Stimulated activated CD8-positive, alpha-beta memory T cell treated with anti-CD3 and anti-CD28 coated beads, Interleukin-12 subunit alpha, Interleukin-12 subunit beta, amount 100 ng/mL, for 4 hours (primary cell): ENCODE measurements around the gene CXCR6.

Experiments
- DNase-seq: peaks from one replicate; pipeline ENCODE4 v3.0.0-alpha.2; 2020; ENCODE audit warnings: low read depth

The CXCR6 gene

DNA sequence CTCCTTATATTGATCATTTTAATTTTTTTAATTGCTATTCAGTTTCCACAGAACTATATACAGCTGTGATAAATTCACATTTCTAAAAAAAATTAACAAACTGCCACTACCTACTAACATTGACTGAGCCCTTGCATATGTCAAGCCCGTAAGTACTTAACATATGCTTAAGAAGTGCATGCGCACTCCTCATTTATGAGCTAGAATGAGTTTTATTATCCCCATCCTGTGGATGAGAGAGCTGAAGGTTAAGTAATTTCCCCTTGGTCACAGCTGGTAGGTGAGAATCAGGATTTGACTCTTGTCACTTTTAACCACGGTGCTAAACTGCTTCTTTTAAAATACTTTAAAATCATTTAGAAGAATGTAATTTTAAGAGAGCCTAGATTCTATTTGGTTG lies 25.9 kb downstream of the CXCR6 start:
- DNase-seq = no peak

DNA sequence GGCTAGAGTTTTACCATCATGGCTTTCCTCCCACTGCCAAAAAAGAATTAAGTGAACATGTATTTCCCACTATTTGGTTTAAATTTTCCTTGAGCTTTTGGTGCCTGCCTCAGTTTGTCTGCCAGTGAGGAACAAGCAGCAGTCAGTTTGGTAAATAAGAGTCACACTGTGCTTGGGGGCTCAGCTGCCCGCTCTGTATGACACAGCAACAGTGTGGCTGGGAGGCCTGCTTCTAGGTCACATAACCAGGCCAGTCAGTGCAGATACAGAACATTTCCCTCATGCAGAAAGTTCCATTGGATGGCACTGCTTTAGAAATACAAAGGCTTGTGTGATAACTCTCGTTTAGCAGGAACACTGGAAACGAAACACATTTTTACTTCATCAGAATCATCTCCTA lies 26.7 kb downstream of the CXCR6 start:
- DNase-seq = no peak

DNA sequence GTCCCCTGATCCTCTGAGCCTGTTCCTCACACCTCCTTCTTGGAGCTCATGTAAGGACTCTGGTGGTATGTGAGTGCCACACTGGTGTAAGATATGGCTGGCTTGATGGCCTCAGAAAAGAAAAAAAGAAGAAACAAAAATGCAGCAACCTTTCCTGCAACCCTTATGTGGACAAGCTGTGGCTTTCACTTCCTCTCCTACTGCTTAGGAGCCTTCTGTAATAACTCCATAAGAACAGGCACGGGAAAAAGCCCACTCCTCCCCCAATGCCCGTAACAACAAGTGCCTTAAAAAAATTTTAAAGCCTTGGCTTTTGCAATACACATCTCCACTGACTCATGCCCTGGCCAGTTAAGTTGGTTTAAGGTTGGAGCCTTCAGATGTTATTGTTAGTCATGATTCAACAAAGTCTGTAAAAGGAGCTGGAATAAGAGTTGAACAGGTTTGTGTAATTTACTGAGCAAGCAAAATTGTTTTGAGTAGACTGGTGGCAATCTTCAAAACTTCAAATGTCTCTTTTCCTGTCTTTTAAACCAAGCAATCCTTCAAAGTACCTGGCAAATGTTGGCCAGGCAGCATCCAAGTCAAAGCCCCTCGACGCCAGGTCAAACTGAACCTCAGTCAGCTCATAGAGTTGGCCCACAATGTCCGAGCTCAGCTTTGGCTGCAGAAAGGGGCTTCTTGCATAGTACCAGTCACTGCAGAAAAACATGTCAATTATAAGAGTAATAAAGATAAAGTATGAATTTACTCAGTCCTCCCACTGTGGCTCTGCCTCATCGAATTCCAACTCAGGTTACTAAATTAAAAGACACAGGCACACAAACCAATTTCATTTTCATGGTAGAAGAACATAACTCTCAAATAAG lies 29.5 kb downstream of the CXCR6 start:
- DNase-seq = no peak

DNA sequence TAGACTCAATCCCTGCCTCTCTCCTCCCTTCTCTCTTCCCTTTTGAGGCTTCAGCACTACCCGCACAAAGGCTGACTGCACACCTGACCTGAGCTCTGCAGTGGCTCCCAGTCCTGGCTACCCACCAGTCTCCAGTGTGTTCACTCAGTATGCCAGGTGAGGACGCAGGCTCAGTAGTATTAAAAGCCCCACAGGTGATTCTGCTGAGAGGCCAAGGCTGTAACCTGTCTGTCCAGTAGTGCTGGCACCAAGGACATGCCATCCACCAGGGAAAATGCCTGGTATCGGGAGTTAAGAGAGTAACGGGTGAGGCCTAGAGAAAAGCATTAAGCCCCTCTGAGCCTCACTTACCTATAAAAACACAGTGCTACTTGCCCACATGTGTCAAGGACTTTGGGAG lies 31.4 kb downstream of the CXCR6 start:
- no peak for DNase-seq

DNA sequence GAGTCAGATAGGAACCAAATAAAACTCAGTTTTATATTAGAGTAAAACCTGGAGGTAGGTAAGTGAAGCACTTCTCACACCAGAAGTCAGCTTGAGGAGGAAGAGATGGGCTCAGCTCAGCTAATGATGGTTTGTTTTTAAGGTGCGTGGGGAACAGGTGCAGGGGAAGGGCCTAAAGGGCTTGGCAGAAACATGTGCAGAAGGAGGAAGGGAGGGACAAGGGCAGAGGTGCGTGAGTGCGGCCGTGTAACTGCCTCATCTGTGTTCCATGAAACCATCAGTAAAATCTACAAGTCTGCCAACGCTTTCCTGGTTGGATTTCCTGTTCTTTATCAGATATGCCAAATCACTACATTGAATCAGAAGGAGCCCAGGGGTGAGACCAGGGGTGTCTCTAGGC lies 32.4 kb downstream of the CXCR6 start:
- DNase-seq = no peak

DNA sequence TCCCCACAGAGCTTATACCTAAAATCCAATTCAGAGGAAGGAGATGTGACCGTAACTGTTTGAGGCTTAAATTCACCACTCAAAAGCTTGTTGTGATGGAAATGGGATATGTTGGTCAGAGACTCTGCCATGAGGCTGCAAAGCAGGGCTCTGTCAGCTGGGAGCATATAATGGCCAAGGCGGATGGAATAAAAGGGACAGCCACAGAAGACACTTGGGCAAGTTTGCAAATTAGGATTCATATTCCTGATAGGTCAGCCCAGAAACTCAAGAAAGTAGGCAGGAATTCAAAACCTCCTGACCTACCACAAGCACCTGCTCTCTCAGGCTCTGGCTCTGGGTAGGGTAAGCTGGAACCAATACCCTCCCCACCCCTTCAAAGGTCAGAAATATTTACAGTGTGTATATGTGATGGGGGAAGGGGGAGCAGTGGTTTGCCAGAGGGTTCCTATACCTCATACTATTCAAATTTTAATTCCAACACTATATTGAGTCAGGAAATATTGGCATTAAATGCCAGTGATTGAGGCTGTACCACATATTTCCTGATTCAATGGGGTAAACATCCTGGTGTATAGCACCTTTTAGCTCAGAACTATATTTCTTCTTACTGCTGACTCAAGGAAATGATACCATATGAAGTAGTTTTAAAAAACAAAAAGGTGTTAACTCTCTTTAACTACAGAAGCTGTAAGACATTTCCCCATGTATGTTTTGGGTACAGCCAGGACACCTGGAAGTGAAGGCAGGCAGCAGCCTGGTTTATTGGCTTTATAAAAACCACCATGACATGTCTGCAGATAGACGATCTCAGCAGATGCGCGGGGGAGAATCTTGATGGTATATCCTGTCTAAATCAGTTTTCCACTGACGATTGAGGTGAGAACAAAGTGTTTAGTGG lies 33.2 kb downstream of the CXCR6 start:
- no peak for DNase-seq

DNA sequence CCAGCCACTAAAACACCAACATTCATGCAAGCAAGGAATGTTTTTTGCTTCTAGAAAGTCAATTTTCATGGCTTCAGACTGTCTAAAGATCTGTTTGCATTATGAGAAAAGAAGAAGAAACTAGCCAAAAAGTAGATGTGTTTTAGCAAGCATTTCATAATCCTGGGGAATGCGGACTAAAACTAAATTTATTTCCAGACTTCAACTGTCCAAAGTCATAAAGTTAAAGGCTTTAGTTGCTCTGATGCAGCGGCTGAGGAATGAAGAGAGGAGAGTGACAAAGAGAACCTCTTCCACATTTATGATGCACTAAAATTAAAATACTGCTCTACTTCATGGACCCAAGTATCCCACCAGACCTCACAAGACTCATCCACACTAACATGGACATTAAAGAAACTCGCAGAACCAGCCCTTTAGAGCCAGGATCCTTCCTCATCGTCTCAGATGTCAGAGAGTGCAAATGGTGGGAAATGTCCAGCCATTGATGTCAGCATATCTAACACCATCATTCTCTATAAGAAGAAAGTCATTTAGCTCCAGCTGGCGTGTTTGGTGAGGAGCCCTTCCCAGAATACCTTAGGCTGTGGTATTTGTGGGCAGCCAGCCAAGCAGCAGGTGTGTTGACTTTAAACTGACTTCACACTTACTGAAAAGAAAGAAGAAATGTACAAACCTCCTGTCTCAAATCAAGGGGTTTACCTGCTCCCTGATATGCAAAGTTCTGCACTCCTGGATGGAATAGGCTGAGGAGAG lies 34.9 kb downstream of the CXCR6 start:
- no peak for DNase-seq

DNA sequence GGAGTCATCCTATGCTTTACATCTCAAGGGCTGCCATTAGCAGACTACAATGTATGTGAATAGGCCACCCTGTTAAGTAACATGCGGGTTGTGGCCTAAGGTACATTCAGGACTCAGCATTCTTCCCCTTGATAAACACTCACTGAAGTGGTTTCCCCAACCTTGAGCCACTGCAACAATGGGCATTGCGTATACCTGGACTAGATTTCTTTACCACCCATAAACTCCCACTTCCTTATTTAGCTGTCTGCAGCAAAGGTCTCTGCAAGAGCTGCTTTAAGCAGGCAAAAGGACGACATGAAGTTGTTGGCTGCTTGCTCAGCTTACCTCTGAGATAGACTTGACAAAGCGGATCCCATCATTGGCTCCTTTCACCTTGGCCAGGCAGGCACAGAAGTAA lies 36.1 kb downstream of the CXCR6 start:
- no peak for DNase-seq

DNA sequence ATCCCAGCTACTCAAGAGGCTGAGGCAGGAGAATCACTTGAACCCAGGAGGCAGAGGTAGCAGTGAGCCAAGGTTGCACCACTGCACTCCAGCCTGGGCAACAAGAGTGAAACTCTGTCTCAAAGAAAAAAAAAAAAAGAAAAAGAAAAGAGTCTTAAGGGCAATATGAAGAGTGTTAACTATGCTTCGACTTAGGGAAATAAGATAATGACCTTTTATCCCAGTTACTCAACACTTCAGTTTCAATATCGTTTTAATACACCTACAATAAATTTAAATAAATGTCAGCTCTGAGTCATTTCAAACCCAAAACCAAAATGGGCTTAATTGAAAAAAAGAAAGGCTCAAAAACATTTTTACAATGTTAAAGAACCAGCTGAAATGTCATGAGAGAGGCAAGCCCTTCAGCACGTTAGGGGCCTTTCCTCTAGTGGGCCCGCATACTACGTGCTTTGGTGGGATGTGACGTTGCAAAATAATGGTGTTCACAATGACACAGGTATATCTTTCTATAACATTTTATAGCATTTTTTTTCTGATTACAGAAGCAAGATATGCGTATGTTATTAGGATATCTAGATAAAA lies 37.1 kb downstream of the CXCR6 start:
- no peak for DNase-seq

DNA sequence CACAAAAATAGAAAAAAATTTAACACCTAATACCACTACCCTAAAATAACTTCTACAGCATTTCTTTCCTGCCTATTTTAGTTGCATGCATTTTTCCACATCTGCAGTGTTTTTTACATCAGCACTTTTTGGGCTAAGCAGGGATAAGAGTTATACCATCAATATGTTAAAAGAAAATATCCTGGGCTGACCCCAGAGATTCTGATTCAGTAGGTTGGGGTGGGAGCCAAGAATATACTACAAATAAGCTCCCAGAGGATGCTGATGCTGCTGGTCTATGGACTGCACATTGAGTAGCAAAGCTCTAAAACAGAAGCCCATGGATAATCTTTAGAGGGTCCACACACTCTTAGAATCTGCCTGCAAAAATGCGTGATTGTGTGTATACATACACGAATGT lies 37.6 kb downstream of the CXCR6 start:
- no peak for DNase-seq

DNA sequence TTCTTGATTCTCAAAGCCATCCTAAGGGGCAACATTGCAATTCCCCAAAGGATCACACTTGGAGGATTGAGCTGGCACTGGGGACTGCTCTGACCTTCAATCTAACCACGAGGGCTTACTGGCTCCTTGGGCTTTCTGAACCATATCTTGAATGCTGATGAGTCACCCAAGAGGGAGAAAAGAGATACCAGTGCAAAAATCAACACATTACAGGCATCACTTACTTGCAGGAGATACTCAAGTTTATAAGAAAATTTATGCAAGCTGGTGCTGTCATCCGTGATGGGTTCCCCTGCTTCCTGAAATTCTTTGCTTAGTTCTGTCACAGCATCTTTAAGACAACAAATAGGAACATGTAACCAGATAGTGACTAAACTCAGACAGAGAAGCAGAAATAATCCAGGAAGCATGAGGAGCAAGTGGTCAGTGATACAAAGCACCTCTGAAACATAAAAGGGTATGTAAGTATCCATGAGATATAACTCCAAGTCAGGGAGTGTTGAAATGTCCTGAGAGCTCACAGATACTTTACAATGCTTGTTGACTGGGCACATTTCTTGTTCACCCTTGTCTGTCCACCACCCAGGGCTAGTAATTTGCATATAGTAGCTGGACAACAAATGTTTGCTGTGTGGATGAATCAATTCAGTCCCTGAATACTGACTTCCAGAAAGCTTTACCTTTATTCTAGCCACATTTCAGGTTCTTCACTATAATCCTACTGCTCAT lies 38.2 kb downstream of the CXCR6 start:
- DNase-seq = no peak

DNA sequence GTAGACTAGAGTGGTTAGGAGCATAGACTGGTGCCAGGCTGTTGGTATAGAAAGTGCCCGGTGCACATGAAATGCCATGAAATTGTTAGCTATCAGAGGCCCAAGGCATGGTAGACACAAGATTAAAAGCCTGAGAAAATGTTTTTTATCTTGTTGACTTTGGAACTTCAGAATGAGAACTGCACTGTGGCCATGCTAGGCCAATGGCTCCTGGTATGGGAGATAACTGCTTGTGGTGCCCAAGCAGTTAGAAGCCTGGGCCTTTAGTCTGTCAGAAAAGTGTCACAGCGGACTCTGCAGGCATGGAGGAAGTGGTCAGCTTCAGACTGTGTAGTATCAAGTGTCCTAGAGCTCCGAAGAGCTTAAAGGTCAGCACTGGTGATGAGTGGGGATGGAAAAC lies 40.5 kb downstream of the CXCR6 start:
- no peak for DNase-seq

DNA sequence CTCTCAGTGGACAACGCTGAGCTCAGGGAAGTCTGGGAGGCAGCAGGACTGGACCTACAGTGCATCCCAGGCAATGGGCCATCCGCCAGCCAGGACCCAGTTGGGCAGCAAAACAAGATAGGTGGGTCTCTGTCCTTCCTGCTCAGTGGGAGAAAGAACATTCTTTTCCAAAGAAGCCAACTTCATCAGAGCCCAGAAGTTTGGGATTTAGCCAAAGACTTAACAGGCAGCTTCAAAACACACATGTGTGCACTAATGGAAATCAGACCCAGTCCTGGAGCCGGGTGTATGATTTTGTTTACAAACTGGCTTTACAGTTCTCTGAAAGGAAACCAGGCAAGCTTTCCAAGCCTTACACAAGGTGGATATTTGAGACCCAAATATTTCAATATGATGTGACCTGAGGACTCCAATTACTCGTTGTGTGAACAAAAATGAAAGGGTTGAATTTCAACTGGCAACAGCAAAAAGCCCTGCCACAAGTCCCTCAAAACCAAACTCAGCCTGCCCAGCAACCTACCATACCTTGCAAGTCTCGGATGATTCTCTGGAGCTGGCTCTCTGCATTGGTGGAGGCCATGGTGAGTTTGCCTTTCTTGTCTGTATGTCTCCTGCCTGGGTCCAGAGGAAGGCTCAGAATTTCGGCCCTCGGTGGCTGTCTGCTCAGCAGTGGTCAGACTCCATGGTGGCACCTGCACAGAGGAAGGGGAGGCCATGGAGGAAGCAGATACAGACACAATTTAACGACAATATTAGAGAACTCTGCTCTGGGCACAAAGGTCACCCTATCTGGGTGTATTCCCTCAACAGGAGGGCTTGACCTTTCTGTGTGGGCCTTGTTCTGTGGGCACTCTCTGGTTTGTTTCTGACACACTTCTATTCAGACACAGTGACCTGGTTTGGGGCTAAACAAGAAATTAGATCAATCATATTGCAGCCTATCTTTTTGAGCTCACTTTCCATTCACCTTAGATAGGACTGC lies 41.4 kb downstream of the CXCR6 start:
- DNase-seq = no peak

DNA sequence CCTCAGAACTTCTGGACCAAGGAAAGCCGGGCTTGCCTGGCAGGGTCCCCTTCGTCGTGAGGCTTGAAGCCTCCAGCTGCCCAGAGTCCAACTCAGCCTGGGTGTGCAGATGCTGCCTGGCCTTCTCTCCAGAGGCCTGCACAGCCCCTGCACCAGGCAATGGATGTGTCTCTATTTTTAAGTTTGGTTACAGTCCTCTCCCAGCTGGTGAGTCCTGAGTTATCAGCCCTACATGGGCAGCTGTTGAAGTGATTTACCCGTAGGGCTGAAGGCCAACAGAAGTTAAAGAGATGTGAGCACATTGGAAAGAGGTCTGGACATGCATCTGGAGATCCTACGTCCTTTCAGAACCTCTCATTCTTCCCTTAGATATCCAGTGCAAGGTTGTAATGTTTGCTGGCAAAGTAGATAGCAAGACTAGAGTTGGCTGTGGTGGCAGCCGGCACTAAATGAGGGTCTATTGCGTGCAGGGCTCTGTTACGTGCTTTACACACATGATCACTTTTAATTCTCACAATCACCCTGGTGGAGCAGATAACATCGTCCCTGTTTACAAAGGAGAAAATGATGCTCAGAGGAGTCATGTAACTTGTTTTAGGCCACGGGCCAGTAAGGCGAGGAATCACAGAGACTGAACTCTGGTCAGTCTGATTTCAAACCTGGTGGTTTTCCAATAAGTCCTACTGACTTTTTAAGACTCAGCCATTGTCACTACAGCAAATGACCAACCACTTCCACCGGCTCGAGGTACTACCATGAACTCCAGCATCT lies 42.5 kb downstream of the CXCR6 start:
- no peak for DNase-seq

DNA sequence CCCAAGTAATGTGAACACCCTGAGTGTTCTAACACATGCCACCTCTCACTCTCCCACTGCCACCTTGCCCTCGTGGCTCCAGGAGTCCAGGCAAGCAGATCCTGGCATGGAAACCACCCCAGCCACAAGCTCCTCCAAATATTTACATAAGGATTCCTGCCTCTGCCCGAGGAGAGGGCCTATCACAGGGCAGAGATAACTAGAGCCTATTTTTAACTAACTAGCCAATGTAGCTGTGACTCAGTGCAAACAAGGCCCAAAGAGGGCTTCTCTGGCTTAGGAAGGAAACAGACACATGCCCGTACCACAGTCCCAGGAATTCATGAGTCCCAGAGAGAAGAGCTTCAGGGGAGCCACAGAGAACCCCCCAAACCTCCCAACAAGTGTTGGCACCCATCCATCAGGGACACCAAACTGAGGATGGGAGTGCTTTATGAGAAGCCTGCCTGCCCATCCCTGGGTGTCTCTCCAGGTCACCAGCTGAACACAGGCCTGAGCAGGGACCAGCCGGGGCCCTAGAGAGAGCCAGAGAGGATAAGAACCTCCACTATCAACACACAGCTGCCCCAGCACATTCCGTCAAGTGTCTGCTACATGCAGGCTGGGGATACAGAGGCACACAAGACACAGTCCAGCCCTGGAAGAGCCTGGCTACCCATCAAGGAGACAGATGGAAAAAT lies 43.2 kb downstream of the CXCR6 start:
- no peak for DNase-seq

DNA sequence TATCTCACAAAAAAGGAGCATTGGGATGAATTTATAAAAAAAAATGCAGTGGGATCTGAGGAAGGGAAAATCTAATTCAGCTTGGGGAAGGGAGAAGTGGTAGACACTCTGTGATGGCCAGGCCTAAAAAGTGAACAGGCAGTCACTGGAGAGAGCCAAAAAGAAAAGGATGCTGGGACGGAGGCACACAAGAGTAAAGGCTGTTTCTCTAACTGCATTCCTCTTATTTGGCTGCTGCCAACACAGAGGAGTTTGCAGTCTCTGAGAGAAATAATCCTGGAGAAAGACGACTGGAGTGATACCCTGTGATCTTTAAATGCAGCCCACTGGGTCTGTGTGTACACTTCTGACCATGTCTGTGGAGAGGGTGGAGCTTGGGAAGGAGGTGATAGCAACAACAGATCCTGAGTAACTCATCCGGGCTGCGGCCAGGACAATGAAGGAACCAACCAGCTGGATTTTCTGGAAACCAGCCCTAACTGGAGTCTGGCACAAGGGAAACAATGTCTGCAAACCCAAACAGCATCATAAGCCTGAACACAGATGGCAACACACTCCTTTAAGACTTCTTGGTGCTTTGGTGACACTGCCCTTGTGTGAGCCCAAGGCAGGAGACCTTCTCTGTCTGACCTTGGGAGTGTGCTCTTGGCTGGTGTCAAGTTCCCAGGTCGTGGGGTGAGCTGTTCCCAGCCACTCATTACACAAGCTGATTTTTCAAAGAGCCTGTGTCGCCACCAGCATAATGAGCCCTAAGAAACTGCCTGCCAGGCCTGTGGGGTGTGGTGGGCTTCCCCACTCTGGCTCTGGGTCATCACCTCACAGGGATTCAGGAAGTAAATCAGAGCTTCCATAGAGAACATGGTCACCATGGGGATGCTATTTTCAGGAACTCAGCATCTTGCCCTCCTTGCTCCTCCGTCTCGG lies 44.4 kb downstream of the CXCR6 start:
- DNase-seq = no peak

DNA sequence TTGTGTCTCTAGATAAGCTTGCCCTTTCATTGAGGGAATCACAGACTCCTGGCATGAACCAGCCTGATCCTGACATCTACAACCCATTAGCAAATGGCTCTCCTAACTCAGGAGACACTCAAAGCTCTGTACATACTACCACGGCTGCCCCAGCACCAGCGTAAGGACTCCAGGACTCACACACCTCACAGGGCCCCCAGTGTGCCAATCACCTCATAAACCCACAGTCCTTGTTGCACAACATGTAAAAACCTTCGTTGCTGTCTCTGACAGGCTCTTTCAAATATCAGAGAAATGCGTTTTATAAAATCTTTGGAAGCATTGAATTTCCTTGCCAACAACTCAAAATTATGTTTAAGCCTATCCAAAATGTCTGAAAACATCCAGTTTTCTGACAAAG lies 45.1 kb downstream of the CXCR6 start:
- no peak for DNase-seq

DNA sequence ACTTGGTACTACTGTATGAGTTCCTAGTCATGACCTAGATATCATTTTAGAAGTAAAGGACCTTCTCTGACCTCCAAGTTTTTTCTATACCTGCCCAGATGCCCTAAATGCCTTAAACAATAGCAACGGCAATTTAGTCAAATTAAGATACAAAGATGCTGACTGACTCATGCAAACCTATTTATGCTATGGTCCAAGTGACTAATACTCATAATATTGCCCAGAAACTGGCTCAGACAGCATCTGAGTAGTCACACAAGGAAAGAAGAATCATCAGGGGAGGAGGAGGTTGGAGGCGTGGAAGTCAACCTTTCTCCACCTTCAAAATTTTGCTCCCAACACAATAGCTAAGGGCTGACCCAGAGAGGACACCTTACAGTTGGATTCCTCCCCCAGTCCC lies 45.5 kb downstream of the CXCR6 start:
- no peak for DNase-seq
